T-cell (primary cell): ENCODE results near the gene CALML6. TPM values are rescaled to one million over a fixed set of nuclear protein-coding genes. Genes with fewer than 3 reads are reported as not detected.

Experiments used
- ATAC-seq, 4 experiments: fragments of 200-7000 bp in 3 of 4; fragments of 150-1000 bp in 1 of 4; cut with Tn5 transposase; replicated peaks in 1 of 4; 1 replicate in 3 of 4; 2 replicates in 1 of 4; pipeline ENCODE4 v1.10.0; 2021; ENCODE audit warnings: moderate library complexity in 3 of 4, mild to moderate bottlenecking in 2 of 4, moderate number of reproducible peaks in 1 of 4
- CTCF ChIA-PET, 2 donors: fragments of 300-600 bp; sonication (Branson Sonifier 250); formaldehyde crosslinking; loops; one replicate each; lab custom pipeline; 2022; ENCODE audit warnings: antibody characterized with exemption in 2 of 2; lab: Charles Lee
- POLR2A ChIA-PET, 2 donors: fragments of 300-600 bp; sonication (Branson Sonifier 250); formaldehyde crosslinking; loops; one replicate each; lab custom pipeline; 2022; ENCODE audit warnings: antibody characterized with exemption in 2 of 2; lab: Charles Lee
- DNase-seq, 35 experiments: peaks; one replicate each; pipeline versions ENCODE4 v3.0.0 to v3.0.0-alpha.2; 2013 to 2023
- H3K27ac ChIP-seq: one replicate; pipeline ENCODE4 v1.5.1; 2013; ENCODE audit warnings: low read length
- H3K27me3 ChIP-seq, 2 experiments: replicated peaks in 1 of 2; 1 replicate in 1 of 2; 2 replicates in 1 of 2; pipeline versions ENCODE4 v1.6.1 to v1.7.0; 2013; ENCODE audit warnings: low read length in 1 of 2, mixed read lengths in 1 of 2; ENCODE audit not compliant: control insufficient read depth in 2 of 2, insufficient read depth in 2 of 2; ENCODE audit errors: extremely low read depth in 1 of 2
- H3K36me3 ChIP-seq, 2 donors: 1 replicate in 1 of 2; 2 replicates in 1 of 2; pipeline versions ENCODE4 v1.6.1 to v1.7.0; 2013; ENCODE audit warnings: low read length in 1 of 2; ENCODE audit not compliant: control insufficient read depth in 2 of 2, insufficient read depth in 1 of 2; ENCODE audit errors: extremely low read depth in 1 of 2
- H3K4me1 ChIP-seq, 2 experiments: 1 replicate in 1 of 2; 2 replicates in 1 of 2; pipeline versions ENCODE4 v1.6.1 to v1.7.0; 2013; ENCODE audit warnings: low read length in 2 of 2, mixed read lengths in 1 of 2; ENCODE audit not compliant: insufficient read depth in 2 of 2, control insufficient read depth in 1 of 2; ENCODE audit errors: extremely low read depth in 1 of 2
- H3K4me3 ChIP-seq, 2 donors: 1 replicate in 1 of 2; 2 replicates in 1 of 2; pipeline versions ENCODE4 v1.5.1 to v1.7.0; 2013; ENCODE audit warnings: mild to moderate bottlenecking in 2 of 2, low read length in 1 of 2, moderate library complexity in 1 of 2; ENCODE audit not compliant: control insufficient read depth in 1 of 2; ENCODE audit errors: extremely low read depth in 1 of 2
- H3K9me3 ChIP-seq: 2 replicates; pipeline ENCODE4 v1.7.0; 2013
- H3K27ac Mint-ChIP-seq, 2 donors: one replicate each; pipeline ENCODE4 v1.8.0; 2020 to 2021; ENCODE audit warnings: mild to moderate bottlenecking in 2 of 2, mixed read lengths in 2 of 2
- H3K27me3 Mint-ChIP-seq, 2 donors: one replicate each; pipeline ENCODE4 v1.8.0; 2021 to 2022; ENCODE audit warnings: mixed read lengths in 2 of 2
- H3K36me3 Mint-ChIP-seq: one replicate; pipeline ENCODE4 v1.8.0; 2021; ENCODE audit warnings: mixed read lengths
- H3K4me1 Mint-ChIP-seq, 3 donors: one replicate each; pipeline ENCODE4 v1.8.0; 2020 to 2022; ENCODE audit warnings: mixed read lengths in 3 of 3, mild to moderate bottlenecking in 1 of 3
- H3K4me3 Mint-ChIP-seq, 3 donors: one replicate each; pipeline ENCODE4 v1.8.0; 2020 to 2022; ENCODE audit warnings: mild to moderate bottlenecking in 3 of 3, mixed read lengths in 3 of 3, moderate library complexity in 3 of 3
- H3K9me3 Mint-ChIP-seq, 3 donors: one replicate each; pipeline ENCODE4 v1.8.0; 2020 to 2022; ENCODE audit warnings: mixed read lengths in 3 of 3
- WGBS: methylation state at CpG from one replicate; pipeline ENCODE4 v1.1.5; 2013; ENCODE audit warnings: missing lambda C conversion rate; ENCODE audit not compliant: insufficient coverage; 5-methylcytosine and 5-hydroxymethylcytosine counted together
- total RNA-seq, 35 experiments: library from RNA in 6 of 35; stranded (reverse) in 6 of 35; fragments of 120-200 nt in 1 of 35; gene quantifications; one replicate each; pipeline versions ENCODE4 v1.2.1 to v1.2.4 and lab custom pipeline; 2013 to 2026

CALML6 gene
- total RNA-seq, 5 donors from 2014 or later (not counting 1 experiment from before 2014, with no cell fraction given) = 0.82 to 1.3 (median 1.1) TPM

GRCh38 chr1:1921901-1922701, 7.0 kb downstream of the CALML6 start:
- WGBS = 87% methylated on average over 9 of the region's 16 CpGs
- H3K4me3 ChIP-seq = no peak overlapping the region
- H3K27ac ChIP-seq = no peak overlapping the region
- H3K36me3 ChIP-seq = no peaks in the 10 kb centered on the region
- ATAC-seq (no peak), DNase-seq (no peak)
- Mint-ChIP-seq H3K4me3 (no peak overlapping the region), H3K9me3 (no peaks in the 10 kb centered on the region), H3K27me3 (no peaks in the 10 kb centered on the region), H3K27ac (no peak overlapping the region), H3K4me1 (peaks cover 0 to 11% (median 0%) of the 10 kb centered on the region in 3 donors), H3K36me3 (no peaks in the 10 kb centered on the region)
- POLR2A ChIA-PET = interaction anchor here in 1 of 2 donors (0.5 kb wide), 1 partner anchor 45 kb away, joined by 7 read pairs; no protein-coding TSS in a partner anchor
- no peaks in the 10 kb centered on the region for H3K9me3 ChIP-seq
- CTCF ChIA-PET = no interaction called here
- peaks cover 0 to 28% of the 10 kb centered on the region in 2 experiments for H3K4me1 ChIP-seq
- H3K27me3 ChIP-seq = peaks cover 0 to 4% of the 10 kb centered on the region in 2 experiments

- ATAC-seq (no peak), DNase-seq (no peak)
- Histone ChIP-seq H3K27me3 (peaks cover 0 to 4% of the 10 kb centered on the region in 2 experiments), H3K4me3 (no peak overlapping the region), H3K36me3 (no peaks in the 10 kb centered on the region), H3K4me1 (peaks cover 0 to 26% of the 10 kb centered on the region in 2 experiments), H3K9me3 (no peaks in the 10 kb centered on the region), H3K27ac (no peak overlapping the region)
- H3K4me1 Mint-ChIP-seq = peaks cover 0 to 8% (median 0%) of the 10 kb centered on the region in 3 donors
- WGBS = 78% methylated on average over 3 of the region's 6 CpGs
- ChIA-PET POLR2A (interaction anchor here in 1 of 2 donors (0.5 kb wide), 1 partner anchor 46 kb away, joined by 7 read pairs; no protein-coding TSS in a partner anchor), CTCF (no interaction called here)
- H3K27ac Mint-ChIP-seq = no peak overlapping the region
- no peaks in the 10 kb centered on the region for H3K27me3 Mint-ChIP-seq
- H3K36me3 Mint-ChIP-seq = no peaks in the 10 kb centered on the region
- H3K4me3 Mint-ChIP-seq = no peak overlapping the region
- no peaks in the 10 kb centered on the region for H3K9me3 Mint-ChIP-seq
Observed at GRCh38 chr1:1922702-1922955, 7.6 kb downstream of the CALML6 start.

- H3K36me3 ChIP-seq = no peaks in the 10 kb centered on the region
- Mint-ChIP-seq H3K4me3 (no peak overlapping the region), H3K27ac (no peak overlapping the region), H3K4me1 (peaks cover 0 to 3% (median 0%) of the 10 kb centered on the region in 3 donors), H3K36me3 (no peaks in the 10 kb centered on the region), H3K27me3 (no peaks in the 10 kb centered on the region), H3K9me3 (no peaks in the 10 kb centered on the region)
- no peak overlapping the region for H3K27ac ChIP-seq
- DNase-seq = no peak
- ChIA-PET POLR2A (interaction anchor here (0.5 kb wide), 2 partner anchors 46 to 143 kb away, joined by 3 to 7 read pairs; no protein-coding TSS in a partner anchor), CTCF (no interaction called here)
- no peak overlapping the region for H3K4me3 ChIP-seq
- ATAC-seq = no peak
- WGBS = 80% methylated on average over 29 of the region's 29 CpGs
- H3K27me3 ChIP-seq = peaks cover 0 to 2% of the 10 kb centered on the region in 2 experiments
- H3K4me1 ChIP-seq = peaks cover 0 to 21% of the 10 kb centered on the region in 2 experiments
- no peaks in the 10 kb centered on the region for H3K9me3 ChIP-seq
Observed at GRCh38 chr1:1922956-1923833, 8.1 kb downstream of the CALML6 start.

GRCh38 chr1:1924386-1924785, 9.3 kb downstream of the CALML6 start:
- no peaks in the 10 kb centered on the region for H3K27me3 Mint-ChIP-seq
- no peak for ATAC-seq
- CTCF ChIA-PET = no interaction called here

GRCh38 chr1:1924849-1925248, 9.8 kb downstream of the CALML6 start:
- Mint-ChIP-seq H3K4me3 (no peak overlapping the region), H3K27ac (no peak overlapping the region), H3K36me3 (no peaks in the 10 kb centered on the region), H3K27me3 (no peaks in the 10 kb centered on the region), H3K9me3 (no peaks in the 10 kb centered on the region), H3K4me1 (no peaks in the 10 kb centered on the region)
- 91% methylated on average over 21 of the region's 21 CpGs for WGBS
- Histone ChIP-seq H3K27ac (no peak overlapping the region), H3K9me3 (no peaks in the 10 kb centered on the region), H3K27me3 (peaks cover 0 to 3% of the 10 kb centered on the region in 2 experiments), H3K36me3 (no peaks in the 10 kb centered on the region), H3K4me1 (peaks cover 0 to 7% of the 10 kb centered on the region in 2 experiments), H3K4me3 (no peak overlapping the region)
- CTCF ChIA-PET = no interaction called here
- POLR2A ChIA-PET = no interaction called here
- no peak for ATAC-seq
- no peak for DNase-seq

More at GRCh38 chr1:1924386-1924785, 9.3 kb downstream of the CALML6 start:
- Mint-ChIP-seq H3K36me3 (no peaks in the 10 kb centered on the region), H3K27ac (no peak overlapping the region), H3K4me1 (no peaks in the 10 kb centered on the region), H3K4me3 (no peak overlapping the region), H3K9me3 (no peaks in the 10 kb centered on the region)
- Histone ChIP-seq H3K27me3 (peaks cover 0 to 3% of the 10 kb centered on the region in 2 experiments), H3K4me1 (peaks cover 0 to 12% of the 10 kb centered on the region in 2 experiments), H3K27ac (no peak overlapping the region), H3K9me3 (no peaks in the 10 kb centered on the region), H3K4me3 (no peak overlapping the region), H3K36me3 (no peaks in the 10 kb centered on the region)
- 64% methylated on average over 15 of the region's 18 CpGs for WGBS
- DNase-seq = no peak
- POLR2A ChIA-PET = no interaction called here
